GM13977 (cell line): ENCODE results near the gene IKZF1.

Source experiments
- DNase-seq: peaks from one replicate; pipeline ENCODE4 v3.0.0; 2012; ENCODE audit warnings: low spot score
- in situ Hi-C: fragments of 300-500 bp; cut with MboI; formaldehyde crosslinking; loops from one replicate; pipeline ENCODE4 v1.12.0; 2022; ENCODE audit warnings: low sequenced_read_pairs, low pct_unique_long_range_greater_than_20kb, mixed read lengths, inconsistent platforms; ENCODE audit not compliant: unreplicated experiment
- TF ChIP-seq, protein P1 (sequence below): IDR thresholded peaks from 2 replicates; pipeline ENCODE4 v1.5.1; 2012; ENCODE audit warnings: mild to moderate bottlenecking, control low read depth; ENCODE audit not compliant: insufficient read depth; ENCODE audit errors: extremely low read depth, missing control alignments

Gene IKZF1

DNA sequence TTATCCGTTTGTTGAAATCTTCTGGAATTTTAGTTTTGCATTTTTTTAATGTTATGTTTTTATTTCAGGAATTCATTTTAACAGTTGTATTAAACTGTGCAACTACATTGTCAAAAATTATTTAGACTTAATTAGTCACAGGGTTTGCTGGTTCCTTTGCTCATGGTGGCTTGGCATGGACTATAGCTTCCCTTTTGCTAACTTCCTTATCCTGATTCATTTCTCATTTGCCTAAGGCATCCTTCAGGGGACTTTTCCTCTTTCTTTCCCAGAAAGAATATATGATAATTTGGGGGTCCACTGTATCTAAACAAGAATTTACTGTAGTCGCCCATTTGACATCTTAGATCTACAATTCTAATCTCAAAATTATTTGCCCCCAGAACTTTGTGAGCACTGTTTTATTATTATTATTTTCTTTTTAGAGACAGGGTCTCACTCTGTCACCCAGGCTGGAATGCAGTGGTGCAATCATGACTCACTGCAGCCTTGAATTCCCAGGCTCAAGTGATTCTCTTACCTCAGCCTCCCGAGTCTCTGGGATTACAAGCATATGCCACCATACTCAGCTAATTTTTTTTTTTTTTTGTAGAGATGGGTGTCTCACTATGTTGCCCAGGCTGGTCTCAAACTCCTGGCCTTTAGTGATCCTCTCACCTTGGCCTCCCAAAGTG is 131.8 kb downstream of the IKZF1 start:
- in situ Hi-C loops: no loop called here
- no peak for DNase-seq
- TF ChIP-seq, protein P1, sequence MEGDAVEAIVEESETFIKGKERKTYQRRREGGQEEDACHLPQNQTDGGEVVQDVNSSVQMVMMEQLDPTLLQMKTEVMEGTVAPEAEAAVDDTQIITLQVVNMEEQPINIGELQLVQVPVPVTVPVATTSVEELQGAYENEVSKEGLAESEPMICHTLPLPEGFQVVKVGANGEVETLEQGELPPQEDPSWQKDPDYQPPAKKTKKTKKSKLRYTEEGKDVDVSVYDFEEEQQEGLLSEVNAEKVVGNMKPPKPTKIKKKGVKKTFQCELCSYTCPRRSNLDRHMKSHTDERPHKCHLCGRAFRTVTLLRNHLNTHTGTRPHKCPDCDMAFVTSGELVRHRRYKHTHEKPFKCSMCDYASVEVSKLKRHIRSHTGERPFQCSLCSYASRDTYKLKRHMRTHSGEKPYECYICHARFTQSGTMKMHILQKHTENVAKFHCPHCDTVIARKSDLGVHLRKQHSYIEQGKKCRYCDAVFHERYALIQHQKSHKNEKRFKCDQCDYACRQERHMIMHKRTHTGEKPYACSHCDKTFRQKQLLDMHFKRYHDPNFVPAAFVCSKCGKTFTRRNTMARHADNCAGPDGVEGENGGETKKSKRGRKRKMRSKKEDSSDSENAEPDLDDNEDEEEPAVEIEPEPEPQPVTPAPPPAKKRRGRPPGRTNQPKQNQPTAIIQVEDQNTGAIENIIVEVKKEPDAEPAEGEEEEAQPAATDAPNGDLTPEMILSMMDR: no peak

DNA sequence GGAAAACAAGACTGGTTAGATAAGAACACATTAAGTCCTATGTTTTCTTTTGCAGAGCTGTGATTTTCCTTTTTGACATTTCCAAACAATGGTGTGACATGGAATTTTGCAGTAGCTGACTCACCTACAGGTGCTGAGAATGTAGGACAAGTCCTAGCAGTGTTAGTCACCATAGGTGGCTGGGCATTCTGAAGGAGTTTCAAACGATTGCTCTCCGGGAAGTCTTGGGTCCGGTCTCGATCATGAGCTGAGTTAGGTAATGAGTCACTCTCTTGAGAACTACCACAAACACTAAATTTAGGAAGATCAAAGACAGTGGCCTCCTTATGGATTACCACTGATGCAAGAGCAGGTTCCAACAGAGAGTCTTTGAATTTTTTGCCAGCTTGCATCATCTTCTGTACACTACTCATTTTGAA is 142.0 kb downstream of the IKZF1 start:
- no peak for DNase-seq
- in situ Hi-C loops: no loop called here
- TF ChIP-seq, protein P1: no peak

DNA sequence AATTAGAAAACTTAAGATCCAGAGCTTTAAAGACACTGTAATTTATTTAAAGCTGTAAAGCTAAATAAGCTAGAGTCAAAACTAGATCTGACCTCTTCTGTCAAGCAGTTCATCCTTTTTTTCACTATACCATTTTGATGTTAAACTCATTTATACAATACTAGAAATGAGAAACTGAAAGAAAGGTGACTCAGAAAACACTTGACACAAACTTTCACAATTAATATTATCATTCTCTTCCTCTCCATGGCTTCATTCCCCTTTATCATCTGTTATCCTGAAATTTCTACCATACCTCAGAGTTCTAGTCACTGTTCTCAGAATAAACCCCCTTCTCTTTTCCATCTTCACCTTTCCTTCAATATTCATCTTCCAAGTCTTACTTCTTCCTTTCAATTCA is 144.3 kb downstream of the IKZF1 start:
- TF ChIP-seq, protein P1: no peak
- DNase-seq: peak; percentile 64
- in situ Hi-C loops: no loop called here

DNA sequence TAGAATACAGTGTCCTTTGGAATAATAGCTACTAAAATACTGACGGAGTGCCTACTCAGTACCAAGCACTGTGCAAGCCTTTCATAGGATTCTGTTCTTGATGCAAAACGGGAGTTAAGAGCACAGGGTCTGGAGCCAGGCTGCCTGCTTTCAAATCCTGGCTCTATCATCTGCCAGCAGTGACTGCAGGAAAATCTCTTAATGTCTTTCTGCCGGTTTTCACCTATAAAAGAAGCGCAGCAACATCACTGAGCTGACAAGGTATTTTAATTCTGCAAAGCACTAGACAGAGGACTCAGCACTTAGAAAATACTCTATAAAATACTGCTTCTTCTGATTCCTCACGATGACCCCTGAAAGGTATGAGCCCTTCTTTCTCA is 145.0 kb downstream of the IKZF1 start:
- DNase-seq: no peak
- TF ChIP-seq, protein P1: no peak
- in situ Hi-C loops: no loop called here

DNA sequence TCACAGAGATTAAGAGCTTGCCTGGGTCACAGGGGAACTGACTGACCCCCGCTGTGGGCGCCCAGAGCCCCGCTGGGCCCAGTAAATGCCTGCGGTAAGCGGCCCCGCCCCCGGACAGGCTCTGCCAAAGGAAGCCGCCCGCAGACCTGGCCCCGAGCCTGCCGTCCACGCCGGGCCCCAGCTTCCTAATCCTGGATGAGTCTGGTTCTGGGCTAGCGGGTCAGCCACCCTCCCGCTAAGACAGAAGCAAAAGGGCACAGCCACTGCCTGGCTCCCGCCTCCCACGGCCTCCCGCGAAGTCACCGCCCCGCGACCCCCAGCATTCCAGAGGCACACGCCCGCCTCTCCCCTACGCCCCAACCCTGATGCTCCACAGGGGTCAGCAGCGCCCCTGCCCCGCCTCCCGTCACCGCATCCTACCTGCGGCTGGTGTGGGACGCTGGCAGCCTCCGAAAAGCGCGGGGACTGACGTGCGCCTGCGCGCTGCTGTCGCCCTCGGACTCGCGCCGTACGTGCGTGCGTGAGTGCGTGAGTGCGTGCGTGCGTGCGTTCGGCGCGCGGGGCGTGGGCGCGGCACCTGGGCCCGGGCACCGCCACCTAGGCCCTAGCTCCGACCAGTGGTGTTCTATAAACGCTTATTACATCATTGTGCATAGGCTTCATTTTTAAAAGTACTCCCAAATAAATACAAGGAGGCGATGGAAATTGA is 145.5 kb downstream of the IKZF1 start, which contains the start of gene FIGNL1:
TSS of gene FIGNL1 (minus strand) at position 470 of the 709 bp plus-strand sequence. CDS start 3,063 bp downstream, outside the sequence.
- peak; percentile 88 for DNase-seq
- TF ChIP-seq, protein P1: no peak
- in situ Hi-C loops: loop anchor here (25.0 kb wide), 2 partner anchors 237 to 712 kb away; no protein-coding TSS in a partner anchor

DNA sequence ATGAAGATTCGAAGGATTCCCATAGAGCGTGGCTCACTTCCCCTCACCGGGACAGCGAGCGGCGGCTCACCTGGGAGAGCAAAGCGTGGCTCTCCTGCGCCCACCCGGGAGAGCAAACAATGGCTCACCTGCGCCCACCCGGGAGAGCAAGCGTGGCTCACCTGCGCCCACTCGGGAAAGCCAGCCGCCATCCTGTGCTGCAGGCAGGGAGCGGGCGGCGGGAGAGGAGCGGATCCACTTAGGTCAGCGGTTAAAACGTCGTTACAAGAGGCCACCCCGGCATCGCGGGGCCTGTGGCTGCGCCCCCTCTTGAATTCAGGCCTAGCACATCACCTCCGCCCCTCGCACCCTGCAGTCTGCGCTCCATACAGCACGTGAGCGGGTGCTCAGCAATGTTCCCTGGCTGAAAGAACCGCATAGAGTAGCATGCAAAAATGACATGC is 146.1 kb downstream of the IKZF1 start:
- in situ Hi-C loops: loop anchor here (25.0 kb wide), 2 partner anchors 237 to 712 kb away; no protein-coding TSS in a partner anchor
- TF ChIP-seq, protein P1: no peak
- DNase-seq: no peak
